LHCN-M2 (cell line): Measurements from ENCODE around the gene GPC6. TPM values are rescaled to one million over a fixed set of nuclear protein-coding genes. Genes with fewer than 3 reads are reported as not detected.
A peak's percentile ranks its signal among the peaks of the same experiment; 100 is the strongest.

Source experiments
- DNase-seq: peaks from one replicate; pipeline ENCODE4 v3.0.0-alpha.2; 2012; ENCODE audit warnings: low read depth
- total RNA-seq: library from RNA; depleted of rRNA; stranded (reverse); fragments of >200 nt; gene quantifications from 2 replicates; pipeline ENCODE4 v1.2.3, GENCODE V29; 2014

The GPC6 gene
- total RNA-seq, 1 experiment from 2014 or later, result 17.0 TPM

GRCh38 chr13:93499991-93500390 is 273.4 kb downstream of the GPC6 start:
- DNase-seq, result no peak

- DNase-seq, result no peak
Observed at GRCh38 chr13:93502071-93502470, 275.5 kb downstream of the GPC6 start.

- DNase-seq, result no peak
Observed at GRCh38 chr13:93502987-93503615, 276.5 kb downstream of the GPC6 start.

- no peak for DNase-seq
Observed at GRCh38 chr13:93505104-93505952, 278.7 kb downstream of the GPC6 start.

- no peak for DNase-seq
Observed at GRCh38 chr13:93511011-93511410, 284.4 kb downstream of the GPC6 start.

- DNase-seq, result no peak
Observed at GRCh38 chr13:93515267-93515666, 288.7 kb downstream of the GPC6 start.

- no peak for DNase-seq
Observed at GRCh38 chr13:93517658-93518057, 291.1 kb downstream of the GPC6 start.

- no peak for DNase-seq
Observed at GRCh38 chr13:93521307-93521706, 294.7 kb downstream of the GPC6 start.

GRCh38 chr13:93522501-93522900 is 295.9 kb downstream of the GPC6 start:
- peak; percentile 15 for DNase-seq

GRCh38 chr13:93525087-93525486 is 298.5 kb downstream of the GPC6 start:
- DNase-seq, result no peak

GRCh38 chr13:93527748-93528297 is 301.2 kb downstream of the GPC6 start:
- no peak for DNase-seq

- DNase-seq, result no peak
Observed at GRCh38 chr13:93529961-93530360, 303.4 kb downstream of the GPC6 start.

- no peak for DNase-seq
Observed at GRCh38 chr13:93534181-93534700, 307.6 kb downstream of the GPC6 start.

- DNase-seq, result peak; percentile 33
Observed at GRCh38 chr13:93535251-93535650, 308.6 kb downstream of the GPC6 start.

- DNase-seq, result no peak
Observed at GRCh38 chr13:93539914-93540313, 313.3 kb downstream of the GPC6 start.

GRCh38 chr13:93547886-93548285 is 321.3 kb downstream of the GPC6 start:
- peak; percentile 30 for DNase-seq

GRCh38 chr13:93549326-93550005 is 322.9 kb downstream of the GPC6 start:
- DNase-seq, result no peak

GRCh38 chr13:93550236-93550635 is 323.6 kb downstream of the GPC6 start:
- no peak for DNase-seq

GRCh38 chr13:93552596-93552995 is 326.0 kb downstream of the GPC6 start:
- no peak for DNase-seq

- DNase-seq, result no peak
Observed at GRCh38 chr13:93554514-93554913, 327.9 kb downstream of the GPC6 start.

- no peak for DNase-seq
Observed at GRCh38 chr13:93558637-93559036, 332.0 kb downstream of the GPC6 start.

- DNase-seq, result peak; percentile 92
Observed at GRCh38 chr13:93559718-93560117, 333.1 kb downstream of the GPC6 start.
